Smooth muscle cell (in vitro differentiated cells): ENCODE results near the gene PVALEF. TPM values are rescaled to one million over a fixed set of nuclear protein-coding genes. Genes with fewer than 3 reads are reported as not detected.

Experiments
- DNase-seq: peaks from one replicate; lab custom pipeline; 2025; ENCODE audit not compliant: unreplicated experiment; lab: John Stamatoyannopoulos, UW
- H2AFZ ChIP-seq: fragments of 200-600 bp; sonication (generic); 2 replicates; pipeline ENCODE4 v1.6.0; 2016; ENCODE audit warnings: antibody characterized with exemption, low read depth, mild to moderate bottlenecking
- H3F3A ChIP-seq: fragments of 200-600 bp; sonication (generic); 2 replicates; pipeline ENCODE4 v1.6.0; 2017; ENCODE audit warnings: antibody characterized with exemption, low read depth
- H3K27ac ChIP-seq: fragments of 200-600 bp; sonication (generic); 2 replicates; pipeline ENCODE4 v1.5.1; 2016; ENCODE audit warnings: low read depth, mild to moderate bottlenecking
- H3K27me3 ChIP-seq: fragments of 200-600 bp; sonication (generic); 2 replicates; pipeline ENCODE4 v1.6.1; 2016; ENCODE audit warnings: low read depth, mild to moderate bottlenecking
- H3K36me3 ChIP-seq: fragments of 200-600 bp; sonication (generic); 2 replicates; pipeline ENCODE4 v1.5.1; 2016; ENCODE audit warnings: low read depth
- H3K4me1 ChIP-seq: fragments of 200-600 bp; sonication (generic); 2 replicates; pipeline ENCODE4 v1.5.1; 2016; ENCODE audit warnings: low read depth
- H3K4me2 ChIP-seq: fragments of 200-600 bp; sonication (generic); 2 replicates; pipeline ENCODE4 v1.6.0; 2016; ENCODE audit warnings: mild to moderate bottlenecking
- H3K4me3 ChIP-seq: fragments of 200-600 bp; sonication (generic); 2 replicates; pipeline ENCODE4 v1.5.1; 2016; ENCODE audit warnings: mild to moderate bottlenecking
- H3K79me2 ChIP-seq: fragments of 200-600 bp; sonication (generic); 2 replicates; pipeline ENCODE4 v1.6.0; 2016; ENCODE audit warnings: low read depth, mild to moderate bottlenecking
- H3K9ac ChIP-seq: fragments of 200-600 bp; sonication (generic); 2 replicates; pipeline ENCODE4 v1.6.0; 2016; ENCODE audit warnings: low read depth
- H3K9me3 ChIP-seq: fragments of 200-600 bp; sonication (generic); replicated peaks from 2 replicates; pipeline ENCODE4 v1.5.1; 2016; ENCODE audit warnings: low read depth
- H4K20me1 ChIP-seq: fragments of 200-600 bp; sonication (generic); 2 replicates; pipeline ENCODE4 v1.6.0; 2016; ENCODE audit warnings: low read depth
- WGBS: methylation state at CpG from one replicate; pipeline ENCODE4 v1.1.7; 2016; ENCODE audit warnings: low lambda C conversion rate; 5-methylcytosine and 5-hydroxymethylcytosine counted together
- polyA plus RNA-seq: library from polyadenylated mRNA; unstranded; fragments of >200 nt; fragmentation: Nextera tagmentation; extraction: Ambion mirVana; gene quantifications from 2 replicates; pipeline ENCODE4 v1.2.1, GENCODE V29; 2016
- total RNA-seq: library from RNA; depleted of rRNA; stranded (reverse); fragments of >200 nt; gene quantifications from 2 replicates; pipeline ENCODE4 v1.2.3, GENCODE V29; 2014
- TF ChIP-seq, protein P1 (sequence below): fragments of 200-600 bp; sonication (generic); IDR thresholded peaks from 2 replicates; pipeline ENCODE4 v1.5.1; 2017; ENCODE audit warnings: borderline replicate concordance, mild to moderate bottlenecking, antibody characterized with exemption; ENCODE audit not compliant: insufficient read depth, poor library complexity, severe bottlenecking

Gene PVALEF
- total and polyA plus RNA-seq, 2 experiments from 2014 or later: not detected

DNA sequence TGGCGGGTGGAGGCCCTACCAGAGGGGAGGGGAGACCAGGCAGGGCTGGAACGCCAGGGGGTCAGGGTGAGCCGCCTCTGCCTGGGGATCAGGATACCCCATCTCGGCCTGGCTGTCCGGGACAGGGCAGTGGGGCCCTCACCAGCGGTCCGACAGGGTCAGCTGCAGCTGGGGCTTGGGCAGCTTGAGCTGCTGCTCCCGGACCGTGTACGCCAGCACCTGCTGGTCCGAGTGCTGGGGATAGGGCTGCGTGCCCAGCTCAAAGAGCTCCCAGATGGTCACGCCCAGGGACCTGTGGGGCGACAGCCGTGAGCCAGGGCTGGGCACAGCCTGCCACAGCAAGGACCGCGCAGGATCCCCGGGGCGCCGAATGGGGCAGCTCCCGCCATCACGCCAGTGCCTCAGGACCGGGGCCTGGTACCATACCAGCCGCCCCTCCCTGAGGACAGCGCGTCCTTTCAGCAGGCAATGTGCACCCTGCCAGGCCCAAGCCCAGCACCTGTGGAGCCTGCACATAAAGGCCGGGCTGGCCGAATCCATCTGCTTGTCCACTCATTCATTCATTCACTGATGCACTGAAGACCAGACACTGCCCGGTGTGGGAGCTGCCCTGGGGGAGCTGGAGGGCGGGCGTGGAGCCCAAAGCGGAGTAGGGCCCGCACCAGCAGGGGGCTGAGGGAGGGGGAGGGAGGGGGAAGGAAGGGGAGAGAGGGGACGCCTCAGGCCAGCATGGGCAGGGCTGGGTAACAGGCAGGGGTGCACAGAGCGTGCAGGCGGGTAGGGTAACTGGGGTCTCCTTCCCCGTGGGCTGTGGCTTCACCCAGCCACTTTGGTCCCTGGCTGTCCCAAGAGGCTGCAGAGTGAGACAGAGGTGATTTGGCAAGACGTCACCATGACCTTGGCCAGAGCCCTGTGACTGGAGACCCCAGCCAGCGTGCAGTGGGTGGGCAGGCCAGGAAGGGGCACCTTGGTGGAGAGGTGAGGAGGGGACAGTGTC is 42.0 kb upstream of the PVALEF start:
- Histone ChIP-seq H2AFZ (no peak overlapping the region), H3K9ac (no peak overlapping the region), H3K27me3 (no peaks in the 10 kb centered on the region), H3K4me1 (no peaks in the 10 kb centered on the region), H3K4me3 (no peak overlapping the region), H3K4me2 (no peak overlapping the region), H4K20me1 (no peaks in the 10 kb centered on the region), H3F3A (no peaks in the 10 kb centered on the region), H3K36me3 (no peaks in the 10 kb centered on the region), H3K27ac (no peak overlapping the region), H3K79me2 (no peaks in the 10 kb centered on the region), H3K9me3 (no peaks in the 10 kb centered on the region)
- DNase-seq: no peak
- WGBS: 94% methylated on average over 37 of the region's 39 CpGs
- TF ChIP-seq, protein P1, sequence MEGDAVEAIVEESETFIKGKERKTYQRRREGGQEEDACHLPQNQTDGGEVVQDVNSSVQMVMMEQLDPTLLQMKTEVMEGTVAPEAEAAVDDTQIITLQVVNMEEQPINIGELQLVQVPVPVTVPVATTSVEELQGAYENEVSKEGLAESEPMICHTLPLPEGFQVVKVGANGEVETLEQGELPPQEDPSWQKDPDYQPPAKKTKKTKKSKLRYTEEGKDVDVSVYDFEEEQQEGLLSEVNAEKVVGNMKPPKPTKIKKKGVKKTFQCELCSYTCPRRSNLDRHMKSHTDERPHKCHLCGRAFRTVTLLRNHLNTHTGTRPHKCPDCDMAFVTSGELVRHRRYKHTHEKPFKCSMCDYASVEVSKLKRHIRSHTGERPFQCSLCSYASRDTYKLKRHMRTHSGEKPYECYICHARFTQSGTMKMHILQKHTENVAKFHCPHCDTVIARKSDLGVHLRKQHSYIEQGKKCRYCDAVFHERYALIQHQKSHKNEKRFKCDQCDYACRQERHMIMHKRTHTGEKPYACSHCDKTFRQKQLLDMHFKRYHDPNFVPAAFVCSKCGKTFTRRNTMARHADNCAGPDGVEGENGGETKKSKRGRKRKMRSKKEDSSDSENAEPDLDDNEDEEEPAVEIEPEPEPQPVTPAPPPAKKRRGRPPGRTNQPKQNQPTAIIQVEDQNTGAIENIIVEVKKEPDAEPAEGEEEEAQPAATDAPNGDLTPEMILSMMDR: no peak

DNA sequence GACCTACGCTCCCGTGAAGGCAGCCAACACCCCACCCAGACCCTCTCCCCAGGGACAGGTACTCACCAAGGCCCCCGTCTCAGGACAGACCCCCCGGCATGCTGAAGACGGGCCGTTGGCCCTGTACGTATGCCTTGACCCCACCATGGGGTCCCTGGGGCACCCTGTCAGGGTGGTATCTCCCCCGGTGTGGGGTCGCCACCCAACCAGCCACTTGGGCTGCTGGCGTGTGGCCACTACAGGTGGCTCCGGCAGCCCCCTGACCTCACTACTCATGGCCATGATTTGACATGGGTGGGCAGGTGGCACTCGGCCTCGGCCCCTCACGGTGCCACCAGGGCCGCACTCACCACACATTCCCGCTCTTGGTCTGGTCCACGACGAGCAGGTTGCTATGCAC is 40.9 kb upstream of the PVALEF start:
- H4K20me1 ChIP-seq: no peaks in the 10 kb centered on the region
- H3K4me2 ChIP-seq: no peak overlapping the region
- no peak overlapping the region for H3K27ac ChIP-seq
- WGBS: 93% methylated on average over 18 of the region's 18 CpGs
- no peaks in the 10 kb centered on the region for H3K79me2 ChIP-seq
- H2AFZ ChIP-seq: no peak overlapping the region
- H3K9ac ChIP-seq: no peak overlapping the region
- H3K4me3 ChIP-seq: no peak overlapping the region
- H3F3A ChIP-seq: no peaks in the 10 kb centered on the region
- DNase-seq: no peak
- no peaks in the 10 kb centered on the region for H3K36me3 ChIP-seq
- no peaks in the 10 kb centered on the region for H3K27me3 ChIP-seq
- TF ChIP-seq, protein P1: no peak
- H3K9me3 ChIP-seq: no peaks in the 10 kb centered on the region
- H3K4me1 ChIP-seq: no peaks in the 10 kb centered on the region

DNA sequence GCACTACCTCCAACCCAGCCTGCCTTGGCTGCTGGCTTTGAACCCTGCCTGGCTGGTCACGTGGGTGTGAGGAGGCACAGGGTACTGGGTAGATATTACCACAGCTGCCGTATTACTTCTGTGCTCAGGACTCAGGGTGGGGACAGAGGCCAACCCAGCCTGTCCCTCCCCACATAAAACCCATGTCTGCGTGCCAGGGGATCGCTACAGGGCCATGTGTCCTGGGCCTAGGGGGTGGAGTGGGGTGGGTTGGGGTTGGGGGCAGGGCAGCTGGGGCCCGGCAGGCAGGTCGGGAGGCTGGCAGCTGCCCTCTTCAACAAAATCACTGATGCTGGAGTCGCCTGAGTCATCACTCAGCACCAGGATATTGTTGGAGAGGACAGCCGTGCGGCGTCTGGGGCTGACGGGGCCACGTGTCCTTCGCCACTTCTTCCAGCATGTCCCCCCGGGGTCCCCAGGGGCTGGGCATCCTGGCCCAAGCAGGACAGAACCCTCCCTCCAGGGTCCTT is 39.7 kb upstream of the PVALEF start:
- Histone ChIP-seq H3K9ac (no peak overlapping the region), H3K36me3 (no peaks in the 10 kb centered on the region), H3K4me2 (no peak overlapping the region), H3K27ac (no peak overlapping the region), H3K4me3 (no peak overlapping the region), H3K9me3 (no peaks in the 10 kb centered on the region), H3K79me2 (no peaks in the 10 kb centered on the region), H3F3A (no peaks in the 10 kb centered on the region), H4K20me1 (no peaks in the 10 kb centered on the region), H3K4me1 (no peaks in the 10 kb centered on the region), H3K27me3 (no peaks in the 10 kb centered on the region), H2AFZ (no peak overlapping the region)
- WGBS: 73% methylated on average over 6 of the region's 14 CpGs
- TF ChIP-seq, protein P1: no peak
- no peak for DNase-seq
